B cell (primary cell): ENCODE results near the gene RABGAP1L.

Experiments
- CTCF ChIP-seq: fragments of 200-600 bp; IDR thresholded peaks from one replicate; pipeline ENCODE4 v1.8.0; 2022; ENCODE audit warnings: antibody characterized with exemption, mild to moderate bottlenecking
- EZH2 ChIP-seq: IDR thresholded peaks from 2 replicates; pipeline ENCODE4 v1.6.1; 2012; ENCODE audit warnings: borderline replicate concordance, low read depth, mild to moderate bottlenecking, moderate library complexity, low read length; ENCODE audit not compliant: insufficient read depth, poor library complexity, severe bottlenecking

GRCh38 chr1:174204697-174205308 lies 45.5 kb downstream of the RABGAP1L start:
- no peak for TF ChIP-seq CTCF
- TF ChIP-seq EZH2: no peak
